Measurements from ENCODE around the gene SHTN1.

GRCh38 chr10:116995648-116996047, 9.3 kb downstream of the SHTN1 start:
- no peak for TF ChIP-seq POLR2A (IDR thresholded peaks at IDR 0.05; ENCODE audit: low read depth, low read length)
- TF ChIP-seq CTCF (IDR thresholded peaks at IDR 0.05; ENCODE audit: extremely low read depth in 1 of 2, insufficient read depth in 1 of 2, low read depth in 1 of 2, low read length in 2 of 2) = no peak
- no peak for TF ChIP-seq POLR2AphosphoS5 (IDR thresholded peaks at IDR 0.05; ENCODE audit: insufficient read depth, low read depth, low read length)
- no peak for TF ChIP-seq MAX (IDR thresholded peaks at IDR 0.05; ENCODE audit: insufficient read depth, insufficient read length)
- no peak for TF ChIP-seq JUN (IDR thresholded peaks at IDR 0.05; ENCODE audit: borderline replicate concordance, insufficient read depth, insufficient read length, low read depth)
- no peak for TF ChIP-seq EZH2 (IDR thresholded peaks at IDR 0.05; ENCODE audit: borderline replicate concordance, low read depth, low read length, severe bottlenecking)
- TF ChIP-seq GATA2 (IDR thresholded peaks at IDR 0.05; ENCODE audit: insufficient read depth, insufficient read length, low read depth, low read length) = no peak
- no peak for TF ChIP-seq MYC (IDR thresholded peaks at IDR 0.05; ENCODE audit: low read depth, low read length)
